Kidney (tissue), 14 donors: ENCODE data around the gene SRPK2. TPM values are rescaled to one million over a fixed set of nuclear protein-coding genes. Genes with fewer than 3 reads are reported as not detected.

ENCODE experiments used
- DNase-seq, 5 donors: peaks; one replicate each; pipeline ENCODE4 v3.0.0-alpha.2; 2013 to 2020
- FAIRE-seq: peaks from 2 replicates; lab custom pipeline; 2012; peaks lifted over from hg19 to GRCh38; lab: Jason Lieb, UNC
- H3K27ac ChIP-seq, 2 donors: one replicate each; pipeline ENCODE4 v1.7.0; 2013; ENCODE audit warnings: low read depth in 2 of 2, low read length in 2 of 2, inconsistent platforms in 1 of 2
- H3K27me3 ChIP-seq: one replicate; pipeline ENCODE4 v1.7.1; 2013; ENCODE audit warnings: low read length, inconsistent platforms; ENCODE audit not compliant: control insufficient read depth, insufficient read depth
- H3K36me3 ChIP-seq, 3 donors: one replicate each; pipeline versions ENCODE4 v1.7.0 to v1.7.1; 2013; ENCODE audit warnings: low read length in 3 of 3, control low read depth in 1 of 3, inconsistent platforms in 1 of 3; ENCODE audit not compliant: insufficient read depth in 3 of 3, control insufficient read depth in 2 of 3
- H3K4me1 ChIP-seq, 3 donors: one replicate each; pipeline versions ENCODE4 v1.7.0 to v1.7.1; 2013; ENCODE audit warnings: low read length in 3 of 3, inconsistent platforms in 1 of 3, low read depth in 1 of 3; ENCODE audit not compliant: control insufficient read depth in 2 of 3, insufficient read depth in 2 of 3
- H3K4me3 ChIP-seq, 3 donors: one replicate each; pipeline versions ENCODE4 v1.7.0 to v1.8.1; 2013; ENCODE audit warnings: low read length in 3 of 3, control low read depth in 1 of 3, inconsistent platforms in 1 of 3
- H3K9ac ChIP-seq, 3 donors: one replicate each; pipeline versions ENCODE4 v1.7.0 to v1.7.1; 2013; ENCODE audit warnings: low read length in 3 of 3, control low read depth in 1 of 3, inconsistent platforms in 1 of 3
- H3K9me3 ChIP-seq, 3 donors: one replicate each; pipeline versions ENCODE4 v1.7.0 to v1.7.1; 2013; ENCODE audit warnings: low read length in 3 of 3, control low read depth in 1 of 3, inconsistent platforms in 1 of 3; ENCODE audit not compliant: control insufficient read depth in 2 of 3, insufficient read depth in 1 of 3
- intact Hi-C: fragments of 100-400 bp; cut with DNase I; formaldehyde crosslinking; loops from one replicate; pipeline ENCODE4 v1.11.1; 2022
- polyA plus RNA-seq: library from polyadenylated mRNA; stranded (reverse); fragments of 350-450 nt; fragmentation: Illumina TruSeq; extraction: RNeasy Lipid Tissue Mini Kit (QIAGEN cat#74804); gene quantifications from one replicate; pipeline ENCODE4 v1.2.3, GENCODE V29; 2014; ENCODE audit warnings: low read depth, low replicate concordance; ENCODE audit not compliant: insufficient read depth
- total RNA-seq: library from RNA; stranded (reverse); fragmentation: NEBNext Ultra II Directional; extraction: Animal tissue kit (Norgen Biotek cat#: 25700); gene quantifications from one replicate; pipeline ENCODE4 v1.2.1, GENCODE V29; 2021
- TF ChIP-seq, protein P1 (sequence below): IDR thresholded peaks from 3 replicates; pipeline ENCODE4 v1.5.1; 2012; ENCODE audit warnings: mild to moderate bottlenecking, moderate library complexity, borderline replicate concordance; ENCODE audit not compliant: insufficient read depth; ENCODE audit errors: extremely low read depth
- donor health status: control.
- donor health status: control.
- donor health status: control.
- donor health status: control.
- donor health status: control.
- donor health status: DM: yes; HTN: yes; CAD: no.
- donor health status: Normal renal cell carcinoma (clear cell type).

The SRPK2 gene
- total and polyA plus RNA-seq, 2 donors from 2014 or later = 9.9 to 43.1 TPM

GRCh38 chr7:105178177-105178576 is 210.5 kb downstream of the SRPK2 start:
- Histone ChIP-seq H3K36me3 (no peaks in the 10 kb centered on the region), H3K9me3 (peaks cover 0 to 5% (median 0%) of the 10 kb centered on the region in 3 donors), H3K9ac (no peak overlapping the region), H3K4me1 (peaks cover 0 to 4% (median 0%) of the 10 kb centered on the region in 3 donors), H3K27me3 (no peaks in the 10 kb centered on the region), H3K4me3 (no peak overlapping the region), H3K27ac (no peak overlapping the region)
- intact Hi-C loops = no loop called here
- TF ChIP-seq, protein P1, sequence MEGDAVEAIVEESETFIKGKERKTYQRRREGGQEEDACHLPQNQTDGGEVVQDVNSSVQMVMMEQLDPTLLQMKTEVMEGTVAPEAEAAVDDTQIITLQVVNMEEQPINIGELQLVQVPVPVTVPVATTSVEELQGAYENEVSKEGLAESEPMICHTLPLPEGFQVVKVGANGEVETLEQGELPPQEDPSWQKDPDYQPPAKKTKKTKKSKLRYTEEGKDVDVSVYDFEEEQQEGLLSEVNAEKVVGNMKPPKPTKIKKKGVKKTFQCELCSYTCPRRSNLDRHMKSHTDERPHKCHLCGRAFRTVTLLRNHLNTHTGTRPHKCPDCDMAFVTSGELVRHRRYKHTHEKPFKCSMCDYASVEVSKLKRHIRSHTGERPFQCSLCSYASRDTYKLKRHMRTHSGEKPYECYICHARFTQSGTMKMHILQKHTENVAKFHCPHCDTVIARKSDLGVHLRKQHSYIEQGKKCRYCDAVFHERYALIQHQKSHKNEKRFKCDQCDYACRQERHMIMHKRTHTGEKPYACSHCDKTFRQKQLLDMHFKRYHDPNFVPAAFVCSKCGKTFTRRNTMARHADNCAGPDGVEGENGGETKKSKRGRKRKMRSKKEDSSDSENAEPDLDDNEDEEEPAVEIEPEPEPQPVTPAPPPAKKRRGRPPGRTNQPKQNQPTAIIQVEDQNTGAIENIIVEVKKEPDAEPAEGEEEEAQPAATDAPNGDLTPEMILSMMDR = no peak
- DNase-seq (no peak), FAIRE-seq (no peak)

DNA sequence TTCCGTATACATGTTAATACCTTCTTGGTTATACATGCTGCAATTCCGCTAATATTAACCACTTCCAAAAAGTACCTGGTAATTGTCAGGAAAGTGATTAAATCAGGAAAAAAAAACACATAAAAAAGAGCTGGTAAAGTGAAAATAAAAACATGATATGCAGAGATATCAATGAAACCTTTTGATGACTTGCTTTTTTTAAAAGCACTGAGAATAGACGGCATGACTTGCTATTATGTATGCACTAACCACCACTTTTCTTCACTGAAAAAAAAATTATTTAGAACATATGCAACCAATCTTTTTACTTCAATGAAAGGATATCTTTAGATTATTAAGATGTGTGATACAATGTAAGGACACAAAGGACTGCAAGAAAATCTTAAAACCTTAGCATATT is 211.7 kb downstream of the SRPK2 start:
- Histone ChIP-seq H3K4me1 (peaks cover 0 to 4% (median 0%) of the 10 kb centered on the region in 3 donors), H3K27ac (no peak overlapping the region), H3K36me3 (no peaks in the 10 kb centered on the region), H3K27me3 (no peaks in the 10 kb centered on the region), H3K4me3 (no peak overlapping the region), H3K9me3 (peaks cover 0 to 5% (median 0%) of the 10 kb centered on the region in 3 donors), H3K9ac (no peak overlapping the region)
- no peak for DNase-seq
- intact Hi-C loops = no loop called here
- FAIRE-seq = no peak
- TF ChIP-seq, protein P1 = no peak

GRCh38 chr7:105173586-105173985 is 215.1 kb downstream of the SRPK2 start:
- H3K4me1 ChIP-seq = no peaks in the 10 kb centered on the region
- H3K27me3 ChIP-seq = no peaks in the 10 kb centered on the region
- H3K36me3 ChIP-seq = no peaks in the 10 kb centered on the region
- no peak overlapping the region for H3K9ac ChIP-seq
- TF ChIP-seq, protein P1 = no peak
- DNase-seq (no peak), FAIRE-seq (no peak)
- no peak overlapping the region for H3K27ac ChIP-seq
- H3K9me3 ChIP-seq = no peaks in the 10 kb centered on the region
- H3K4me3 ChIP-seq = no peak overlapping the region
- intact Hi-C loops = no loop called here

DNA sequence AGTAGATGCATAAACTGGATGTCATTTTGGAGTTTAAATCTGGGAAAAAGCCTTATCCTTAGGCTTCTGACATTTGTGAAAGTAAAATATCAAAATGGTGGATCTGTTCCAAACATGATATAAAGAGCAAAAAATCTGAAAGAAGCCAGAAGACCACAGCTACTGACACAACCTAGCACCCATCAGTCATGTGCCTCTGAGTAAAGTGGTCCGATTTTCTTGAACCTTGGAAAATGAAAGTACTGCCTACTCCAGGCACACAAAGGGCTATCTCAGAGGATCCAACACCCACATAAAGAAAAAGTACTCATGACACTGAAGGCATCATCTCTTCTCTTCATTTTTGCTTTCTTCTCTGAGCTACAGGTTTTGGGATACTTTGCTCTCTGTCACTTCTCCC is 224.0 kb downstream of the SRPK2 start:
- no peak overlapping the region for H3K9ac ChIP-seq
- no peak for FAIRE-seq
- H3K27ac ChIP-seq = no peak overlapping the region
- intact Hi-C loops = no loop called here
- no peaks in the 10 kb centered on the region for H3K4me1 ChIP-seq
- TF ChIP-seq, protein P1 = no peak
- H3K27me3 ChIP-seq = no peaks in the 10 kb centered on the region
- DNase-seq = no peak
- no peaks in the 10 kb centered on the region for H3K9me3 ChIP-seq
- no peak overlapping the region for H3K4me3 ChIP-seq
- peaks cover 0 to 9% (median 2%) of the 10 kb centered on the region in 3 donors for H3K36me3 ChIP-seq
